Vagina (tissue), 2 donors: ENCODE measurements around the gene COX4I2. TPM values are rescaled to one million over a fixed set of nuclear protein-coding genes. Genes with fewer than 3 reads are reported as not detected.
"Not testable (repeated sequence)": the region's sequence is repeated elsewhere in the genome, so short reads cannot be mapped to it uniquely, and the experiment has no call there.

Experiments
- DNase-seq, 2 donors: peaks; one replicate each; pipeline ENCODE4 v3.0.0-alpha.2; 2017; ENCODE audit errors: extremely low spot score in 2 of 2
- H3K27ac ChIP-seq: fragments of 200-600 bp; sonication (generic); one replicate; pipeline ENCODE4 v1.5.1; 2019
- H3K27me3 ChIP-seq: fragments of 200-600 bp; sonication (generic); one replicate; pipeline ENCODE4 v1.5.1; 2019
- H3K36me3 ChIP-seq, 2 donors: fragments of 200-600 bp; sonication (generic); one replicate each; pipeline ENCODE4 v1.5.1; 2017 to 2019
- H3K4me1 ChIP-seq: fragments of 200-600 bp; sonication (generic); one replicate; pipeline ENCODE4 v1.5.1; 2019
- H3K4me3 ChIP-seq, 2 donors: fragments of 200-600 bp; sonication (generic); 1 replicate in 1 of 2; 2 replicates in 1 of 2; pipeline ENCODE4 v1.5.1; 2016 to 2019
- H3K9me3 ChIP-seq: fragments of 200-600 bp; sonication (generic); one replicate; pipeline ENCODE4 v1.5.1; 2019
- CTCF ChIP-seq, 3 experiments: fragments of 450-650 bp in 2 of 3; fragments of 200-600 bp in 1 of 3; sonication (generic) in 1 of 3; IDR thresholded peaks; one replicate each; pipeline ENCODE4 v1.5.1; 2017 to 2019; ENCODE audit warnings: antibody characterized with exemption in 3 of 3, mild to moderate bottlenecking in 2 of 3, moderate library complexity in 2 of 3
- POLR2A ChIP-seq, 2 donors: fragments of 450-650 bp; IDR thresholded peaks; one replicate each; pipeline ENCODE4 v1.6.1; 2017; ENCODE audit warnings: antibody characterized with exemption in 2 of 2, mild to moderate bottlenecking in 2 of 2, moderate library complexity in 2 of 2
- POLR2AphosphoS5 ChIP-seq, 2 donors: sonication (generic); formaldehyde crosslinking; IDR thresholded peaks; one replicate each; pipeline ENCODE4 v1.9.0; 2017; ENCODE audit warnings: antibody characterized with exemption in 2 of 2, mild to moderate bottlenecking in 2 of 2, low read depth in 1 of 2; ENCODE audit not compliant: insufficient read depth in 1 of 2
- intact Hi-C: fragments of 100-400 bp; cut with DNase I; formaldehyde crosslinking; loops from one replicate; pipeline ENCODE4 v1.15.1; 2023
- total RNA-seq: library from RNA; depleted of rRNA; stranded (reverse); fragments of >200 nt; gene quantifications from one replicate; pipeline ENCODE4 v1.2.3, GENCODE V29; 2016

The COX4I2 gene
- total RNA-seq, 1 donor from 2014 or later = 2.5 TPM

GRCh38 chr20:31605031-31605901, 32.4 kb upstream of the COX4I2 start, which contains the start of gene ID1:
Gene ID1, plus strand, starts transcription at chr20:31605289. Its CDS starts 99 bp downstream, at chr20:31605388.
- Histone ChIP-seq H3K4me1 (peaks cover 60% of the 10 kb centered on the region), H3K36me3 (no peaks in the 10 kb centered on the region), H3K9me3 (no peaks in the 10 kb centered on the region), H3K27me3 (no peaks in the 10 kb centered on the region), H3K27ac (peak within 1 kb of the TSS; percentile 77), H3K4me3 (peak within 1 kb of the TSS; percentile 71 to 96)
- TF ChIP-seq POLR2AphosphoS5 (IDR thresholded peaks at IDR 0.05; ENCODE audit: insufficient read depth in 1 of 2, low read depth in 1 of 2) (peak; percentile 83 to 99), POLR2A (IDR thresholded peaks at IDR 0.05) (peak in 1 of 2 donors; percentile 92), CTCF (IDR thresholded peaks at IDR 0.05) (no peak)
- intact Hi-C loops = loop anchor here (2.0 kb wide), 1 partner anchor 32 kb away; no protein-coding TSS in a partner anchor
- DNase-seq = peak in 1 of 2 donors; percentile 98

GRCh38 chr20:31605902-31606803, 31.6 kb upstream of the COX4I2 start:
- Histone ChIP-seq H3K27me3 (no peaks in the 10 kb centered on the region), H3K4me3 (peak overlapping the region; percentile 71 to 96), H3K4me1 (peaks cover 69% of the 10 kb centered on the region), H3K36me3 (no peaks in the 10 kb centered on the region), H3K27ac (peak overlapping the region; percentile 77), H3K9me3 (no peaks in the 10 kb centered on the region)
- intact Hi-C loops = loop anchor here (2.0 kb wide), 1 partner anchor 33 kb away; no protein-coding TSS in a partner anchor
- no peak for TF ChIP-seq CTCF (IDR thresholded peaks at IDR 0.05)
- TF ChIP-seq POLR2AphosphoS5 (IDR thresholded peaks at IDR 0.05; ENCODE audit: insufficient read depth in 1 of 2, low read depth in 1 of 2) = peak in 1 of 2 donors; percentile 72
- DNase-seq = no peak

- TF ChIP-seq POLR2AphosphoS5 (IDR thresholded peaks at IDR 0.05; ENCODE audit: insufficient read depth in 1 of 2, low read depth in 1 of 2) (peak in 1 of 2 donors; percentile 39), POLR2A (IDR thresholded peaks at IDR 0.05) (no peak)
- intact Hi-C loops = no loop called here
- H3K27ac ChIP-seq = peak overlapping the region; percentile 77
- H3K9me3 ChIP-seq = no peaks in the 10 kb centered on the region
- no peaks in the 10 kb centered on the region for H3K27me3 ChIP-seq
- no peaks in the 10 kb centered on the region for H3K36me3 ChIP-seq
- no peak for DNase-seq
- H3K4me1 ChIP-seq = peaks cover 78% of the 10 kb centered on the region
- H3K4me3 ChIP-seq = peak overlapping the region; percentile 71 to 96
Observed at GRCh38 chr20:31606804-31607639, 30.7 kb upstream of the COX4I2 start.

- Histone ChIP-seq H3K4me3 (peak overlapping the region; percentile 71 to 96), H3K27me3 (no peaks in the 10 kb centered on the region), H3K27ac (peak overlapping the region; percentile 77), H3K36me3 (no peaks in the 10 kb centered on the region), H3K4me1 (peaks cover 80% of the 10 kb centered on the region), H3K9me3 (no peaks in the 10 kb centered on the region)
- intact Hi-C loops = no loop called here
- TF ChIP-seq POLR2A (IDR thresholded peaks at IDR 0.05) = no peak
- TF ChIP-seq POLR2AphosphoS5 (IDR thresholded peaks at IDR 0.05; ENCODE audit: insufficient read depth in 1 of 2, low read depth in 1 of 2) = no peak
- no peak for DNase-seq
Observed at GRCh38 chr20:31607640-31608250, 30.0 kb upstream of the COX4I2 start.

- no peak for TF ChIP-seq CTCF (IDR thresholded peaks at IDR 0.05)
- peak; percentile 9 to 89 for TF ChIP-seq POLR2AphosphoS5 (IDR thresholded peaks at IDR 0.05; ENCODE audit: insufficient read depth in 1 of 2, low read depth in 1 of 2)
- H3K9me3 ChIP-seq = no peaks in the 10 kb centered on the region
- H3K27me3 ChIP-seq = no peaks in the 10 kb centered on the region
- no peak for DNase-seq
- H3K27ac ChIP-seq = peak overlapping the region; percentile 77
- peak overlapping the region; percentile 71 to 96 for H3K4me3 ChIP-seq
- intact Hi-C loops = no loop called here
- H3K36me3 ChIP-seq = no peaks in the 10 kb centered on the region
- peaks cover 75% of the 10 kb centered on the region for H3K4me1 ChIP-seq
Observed at GRCh38 chr20:31608251-31608945, 29.3 kb upstream of the COX4I2 start.

GRCh38 chr20:31612271-31612640, 25.5 kb upstream of the COX4I2 start:
- H3K27me3 ChIP-seq, H3K36me3 ChIP-seq, H3K4me3 ChIP-seq, H3K27ac ChIP-seq, H3K9me3 ChIP-seq, DNase-seq: not testable (repeated sequence)
- H3K4me1 ChIP-seq = peaks cover 46% of the 10 kb centered on the region
- intact Hi-C loops = loop anchor here (2.0 kb wide), 1 partner anchor 43 kb away; no protein-coding TSS in a partner anchor
